IPS DF 6.9 (cell line): ENCODE results near the gene LDLRAD3.

Experiments used
- DNase-seq: peaks from one replicate; pipeline ENCODE4 v3.0.0-alpha.2; 2013; ENCODE audit warnings: low read depth, low spot score
- H3K27ac ChIP-seq: one replicate; pipeline ENCODE4 v1.5.1; 2013; ENCODE audit warnings: low read length, control low read depth
- H3K27me3 ChIP-seq: 2 replicates; pipeline ENCODE4 v1.6.1; 2013; ENCODE audit warnings: mild to moderate bottlenecking, low read length; ENCODE audit not compliant: control insufficient read depth, insufficient read depth
- H3K36me3 ChIP-seq: 2 replicates; pipeline ENCODE4 v1.6.1; 2013; ENCODE audit warnings: low read length; ENCODE audit not compliant: control insufficient read depth, insufficient read depth
- H3K4me1 ChIP-seq: 2 replicates; pipeline ENCODE4 v1.6.1; 2013; ENCODE audit warnings: low read length; ENCODE audit not compliant: control insufficient read depth, insufficient read depth
- H3K4me3 ChIP-seq: 2 replicates; pipeline ENCODE4 v1.5.1; 2013; ENCODE audit warnings: mild to moderate bottlenecking, low read length
- H3K9me3 ChIP-seq: 2 replicates; pipeline ENCODE4 v1.6.1; 2013; ENCODE audit warnings: low read length, inconsistent platforms; ENCODE audit not compliant: control insufficient read depth, insufficient read depth
- WGBS: extraction: QIAGEN DNeasy Blood & Tissue Kit; methylation state at CpG from one replicate; pipeline ENCODE4 v1.1.7; 2013; ENCODE audit warnings: mixed read lengths, missing lambda C conversion rate; ENCODE audit not compliant: insufficient read length, insufficient coverage; 5-methylcytosine and 5-hydroxymethylcytosine counted together

LDLRAD3 gene

GRCh38 chr11:35990816-35991215 is 47.0 kb downstream of the LDLRAD3 start:
- no CpG with 5 or more reads among the region's 3 CpGs for WGBS
- no peak for DNase-seq

GRCh38 chr11:35992548-35992947 is 48.7 kb downstream of the LDLRAD3 start:
- Histone ChIP-seq H3K36me3 (no peaks in the 10 kb centered on the region), H3K4me3 (no peak overlapping the region), H3K27ac (no peak overlapping the region), H3K27me3 (no peaks in the 10 kb centered on the region), H3K9me3 (no peaks in the 10 kb centered on the region), H3K4me1 (no peaks in the 10 kb centered on the region)
- no peak for DNase-seq

More at GRCh38 chr11:35990816-35991215, 47.0 kb downstream of the LDLRAD3 start:
- Histone ChIP-seq H3K4me1 (peaks cover 3% of the 10 kb centered on the region; the same call in 1 of the 2 replicates), H3K36me3 (no peaks in the 10 kb centered on the region), H3K27ac (no peak overlapping the region), H3K9me3 (no peaks in the 10 kb centered on the region), H3K27me3 (no peaks in the 10 kb centered on the region), H3K4me3 (no peak overlapping the region)

- Histone ChIP-seq H3K36me3 (no peaks in the 10 kb centered on the region), H3K4me3 (no peak overlapping the region), H3K27me3 (no peaks in the 10 kb centered on the region), H3K9me3 (no peaks in the 10 kb centered on the region), H3K4me1 (no peaks in the 10 kb centered on the region; the same call in 1 of the 2 replicates), H3K27ac (no peak overlapping the region)
- no CpG with 5 or more reads among the region's 2 CpGs for WGBS
- DNase-seq: no peak
Measured at GRCh38 chr11:35994421-35994820, 50.6 kb downstream of the LDLRAD3 start.

GRCh38 chr11:35995681-35996271 is 51.9 kb downstream of the LDLRAD3 start:
- DNase-seq: no peak
- Histone ChIP-seq H3K36me3 (no peaks in the 10 kb centered on the region), H3K4me1 (peaks cover 3% of the 10 kb centered on the region), H3K9me3 (no peaks in the 10 kb centered on the region), H3K4me3 (no peak overlapping the region), H3K27ac (no peak overlapping the region), H3K27me3 (no peaks in the 10 kb centered on the region)
- WGBS: no CpG with 5 or more reads among the region's 5 CpGs

GRCh38 chr11:35997902-35998520 is 54.1 kb downstream of the LDLRAD3 start:
- H3K36me3 ChIP-seq: no peaks in the 10 kb centered on the region
- no CpG with 5 or more reads among the region's 6 CpGs for WGBS
- no peaks in the 10 kb centered on the region for H3K9me3 ChIP-seq
- no peaks in the 10 kb centered on the region for H3K27me3 ChIP-seq
- no peak overlapping the region for H3K27ac ChIP-seq
- DNase-seq: no peak
- peaks cover 8% of the 10 kb centered on the region for H3K4me1 ChIP-seq
- H3K4me3 ChIP-seq: no peak overlapping the region

GRCh38 chr11:35998634-35999033 is 54.8 kb downstream of the LDLRAD3 start:
- Histone ChIP-seq H3K9me3 (no peaks in the 10 kb centered on the region), H3K27ac (no peak overlapping the region), H3K27me3 (no peaks in the 10 kb centered on the region), H3K4me1 (peaks cover 8% of the 10 kb centered on the region), H3K36me3 (no peaks in the 10 kb centered on the region), H3K4me3 (no peak overlapping the region)
- no CpG with 5 or more reads among the region's 6 CpGs for WGBS
- no peak for DNase-seq

GRCh38 chr11:36000616-36001190 is 56.8 kb downstream of the LDLRAD3 start:
- H3K9me3 ChIP-seq: no peaks in the 10 kb centered on the region
- H3K27me3 ChIP-seq: no peaks in the 10 kb centered on the region
- no peak overlapping the region for H3K4me3 ChIP-seq
- no peak overlapping the region for H3K27ac ChIP-seq
- H3K36me3 ChIP-seq: no peaks in the 10 kb centered on the region
- no peak for DNase-seq
- WGBS: no CpG with 5 or more reads among the region's 6 CpGs
- H3K4me1 ChIP-seq: peaks cover 8% of the 10 kb centered on the region

- Histone ChIP-seq H3K27me3 (no peaks in the 10 kb centered on the region), H3K27ac (no peak overlapping the region), H3K36me3 (no peaks in the 10 kb centered on the region), H3K9me3 (no peaks in the 10 kb centered on the region), H3K4me1 (peaks cover 8% of the 10 kb centered on the region), H3K4me3 (no peak overlapping the region)
- peak; percentile 22 for DNase-seq
- no CpG with 5 or more reads among the region's 6 CpGs for WGBS
Measured at GRCh38 chr11:36002196-36002595, 58.3 kb downstream of the LDLRAD3 start.

- Histone ChIP-seq H3K27me3 (no peaks in the 10 kb centered on the region), H3K9me3 (no peaks in the 10 kb centered on the region), H3K4me3 (no peak overlapping the region), H3K36me3 (no peaks in the 10 kb centered on the region), H3K27ac (no peak overlapping the region), H3K4me1 (peaks cover 8% of the 10 kb centered on the region)
- no CpG with 5 or more reads among the region's 3 CpGs for WGBS
- DNase-seq: no peak
Measured at GRCh38 chr11:36002796-36003195, 58.9 kb downstream of the LDLRAD3 start.

GRCh38 chr11:36006556-36006955 is 62.7 kb downstream of the LDLRAD3 start:
- no peaks in the 10 kb centered on the region for H3K27me3 ChIP-seq
- no CpG with 5 or more reads among the region's 3 CpGs for WGBS
- H3K27ac ChIP-seq: no peak overlapping the region
- H3K4me1 ChIP-seq: peaks cover 4% of the 10 kb centered on the region; the same call in 1 of the 2 replicates
- DNase-seq: no peak
- no peak overlapping the region for H3K4me3 ChIP-seq
- no peaks in the 10 kb centered on the region for H3K36me3 ChIP-seq
- no peaks in the 10 kb centered on the region; the same call in 1 of the 2 replicates for H3K9me3 ChIP-seq
